GM12878 (cell line): ENCODE data around the gene CCDC127. TPM values are rescaled to one million over a fixed set of nuclear protein-coding genes. Genes with fewer than 3 reads are reported as not detected.

ENCODE experiments used
- ATAC-seq: fragments of 200-7000 bp; cut with Tn5 transposase; 3 replicates; pipeline ENCODE4 v1.9.1; 2020; ENCODE audit warnings: mild to moderate bottlenecking, moderate library complexity
- BruUV-seq: library from RNA; stranded (reverse); fragments of 400-500 nt; replicated peaks from 2 replicates; lab custom pipeline; 2021; lab: Mats Ljungman, UMichigan
- CTCF ChIA-PET: fragments of 300-600 bp; sonication (Branson Sonifier 250); formaldehyde crosslinking; extraction: SDS; loops from one replicate; lab custom pipeline; 2021; ENCODE audit warnings: inconsistent platforms; lab: Yijun Ruan, JAX
- POLR2A ChIA-PET: fragments of 350-600 bp; formaldehyde crosslinking; extraction: SDS; loops from one replicate; lab custom pipeline; 2021; ENCODE audit warnings: inconsistent platforms; lab: Charles Lee
- RAD21 ChIA-PET: fragments of 300-600 bp; sonication (Branson Sonifier 250); formaldehyde crosslinking; loops from one replicate; lab custom pipeline; 2023; ENCODE audit warnings: antibody characterized with exemption; ENCODE audit not compliant: unreplicated experiment; lab: Charles Lee
- SMC1A ChIA-PET: fragments of 300-600 bp; sonication (Branson Sonifier 250); formaldehyde crosslinking; loops from one replicate; lab custom pipeline; 2023; ENCODE audit not compliant: unreplicated experiment, uncharacterized antibody; lab: Charles Lee
- DNase-seq: peaks from one replicate; pipeline ENCODE4 v3.0.0-alpha.2; 2011; ENCODE audit warnings: low read depth, low spot score
- FAIRE-seq: peaks from 3 replicates; lab custom pipeline; 2011; peaks lifted over from hg19 to GRCh38; lab: Jason Lieb, UNC
- H2AFZ ChIP-seq: 2 replicates; pipeline ENCODE4 v1.6.0; 2011; ENCODE audit warnings: low read depth, low read length, control low read depth; ENCODE audit not compliant: control insufficient read depth
- H3K27ac ChIP-seq: 2 replicates; pipeline ENCODE4 v1.5.1; 2011; ENCODE audit warnings: control low read depth; ENCODE audit not compliant: control insufficient read depth, insufficient read depth
- H3K27me3 ChIP-seq, 2 experiments: replicated peaks in 1 of 2; 2 replicates each; pipeline versions ENCODE4 v1.6.0 to v1.6.1; 2011; ENCODE audit warnings: low read length in 1 of 2; ENCODE audit not compliant: control insufficient read depth in 2 of 2, insufficient read depth in 2 of 2
- H3K36me3 ChIP-seq, 2 experiments: 2 replicates each; pipeline ENCODE4 v1.5.1; 2011; ENCODE audit warnings: low read length in 1 of 2; ENCODE audit not compliant: control insufficient read depth in 2 of 2, insufficient read depth in 2 of 2
- H3K4me1 ChIP-seq: 2 replicates; pipeline ENCODE4 v1.6.1; 2011; ENCODE audit warnings: mild to moderate bottlenecking, low read length, moderate library complexity, mixed read lengths; ENCODE audit not compliant: control insufficient read depth, insufficient read depth
- H3K4me2 ChIP-seq: 2 replicates; pipeline ENCODE4 v1.6.0; 2011; ENCODE audit warnings: control low read depth; ENCODE audit not compliant: control insufficient read depth, insufficient read depth
- H3K4me3 ChIP-seq: fragments of 200-600 bp; sonication (generic); 2 replicates; pipeline ENCODE4 v1.5.1; 2016
- H3K79me2 ChIP-seq: 2 replicates; pipeline ENCODE4 v1.6.0; 2011; ENCODE audit warnings: low read length; ENCODE audit not compliant: control insufficient read depth, insufficient read depth
- H3K9ac ChIP-seq: 2 replicates; pipeline ENCODE4 v1.8.0; 2011; ENCODE audit warnings: low read length, control low read depth, mixed read lengths; ENCODE audit not compliant: control insufficient read depth, insufficient read depth
- H3K9me3 ChIP-seq: replicated peaks from 3 replicates; pipeline ENCODE4 v1.5.1; 2011; ENCODE audit warnings: mild to moderate bottlenecking, low read length; ENCODE audit not compliant: control insufficient read depth, insufficient read depth
- H4K20me1 ChIP-seq: 2 replicates; pipeline ENCODE4 v1.6.0; 2011; ENCODE audit not compliant: control insufficient read depth, insufficient read depth
- CBX3 ChIP-seq: fragments of 200-600 bp; sonication (generic); IDR thresholded peaks from 2 replicates; pipeline ENCODE4 v1.6.1; 2016; ENCODE audit warnings: low read depth, borderline replicate concordance
- E2F4 ChIP-seq: IDR thresholded peaks from 2 replicates; pipeline ENCODE4 v1.6.1; 2012; ENCODE audit warnings: low read depth, low read length, improper control_type of control experiment
- KDM1A ChIP-seq: fragments of 200-600 bp; sonication (generic); IDR thresholded peaks from 2 replicates; pipeline ENCODE4 v1.6.1; 2016; ENCODE audit warnings: borderline replicate concordance
- NFYB ChIP-seq: IDR thresholded peaks from 2 replicates; pipeline ENCODE4 v1.6.1; 2011; ENCODE audit warnings: low read depth, mild to moderate bottlenecking, low read length, improper control_type of control experiment, moderate library complexity; ENCODE audit not compliant: insufficient read depth
- PBX3 ChIP-seq: IDR thresholded peaks from 2 replicates; pipeline ENCODE4 v1.6.1; 2011; ENCODE audit warnings: mild to moderate bottlenecking, low read depth, low read length, moderate library complexity; ENCODE audit not compliant: insufficient replicate concordance
- TCF12 ChIP-seq: IDR thresholded peaks from 2 replicates; pipeline ENCODE4 v1.6.1; 2011; ENCODE audit warnings: low read depth, mild to moderate bottlenecking, low read length
- YBX1 ChIP-seq: fragments of 450-650 bp; IDR thresholded peaks from 2 replicates; pipeline ENCODE4 v1.6.1; 2016; ENCODE audit warnings: antibody characterized with exemption
- ZNF274 ChIP-seq: IDR thresholded peaks from one replicate; pipeline ENCODE4 v1.8.0; 2011; ENCODE audit not compliant: insufficient read length, insufficient read depth
- WGBS: methylation state at CpG from one replicate; pipeline ENCODE4 v1.1.6; 2016; ENCODE audit warnings: low lambda C conversion rate; ENCODE audit not compliant: insufficient replicate concordance, insufficient coverage; ENCODE audit errors: missing lambda C conversion rate; 5-methylcytosine and 5-hydroxymethylcytosine counted together
- in situ Hi-C: fragments of 300-500 bp; cut with MboI; formaldehyde crosslinking; loops from 9 replicates; pipeline ENCODE4 v1.14.3; 2018; ENCODE audit warnings: mixed read lengths
- intact Hi-C: fragments of 100-400 bp; cut with micrococcal nuclease; formaldehyde crosslinking; loops from one replicate; pipeline ENCODE4 v1.14.2; 2022; ENCODE audit not compliant: unreplicated experiment
- polyA plus RNA-seq, 11 experiments: library from polyadenylated mRNA; depleted of rRNA in 4 of 11; unstranded in 6 of 11; stranded (reverse) in 5 of 11; fragments of >200 nt; fragmentation: Nextera tagmentation in 4 of 11; fragmentation: Illumina TruSeq in 1 of 11; extraction: Ambion mirVana in 4 of 11; extraction: Trizol in 1 of 11; gene quantifications; 1 replicate in 1 of 11; 2 replicates in 10 of 11; pipeline versions ENCODE4 v1.2.1 to v1.2.3, GENCODE V29; 2011 to 2016; ENCODE audit warnings: inconsistent platforms in 2 of 11, missing spikeins in 2 of 11, low read depth in 1 of 11
- total RNA-seq, 4 experiments: library from RNA; depleted of rRNA in 3 of 4; stranded (reverse); fragments of >200 nt in 3 of 4; fragmentation: Illumina TruSeq in 1 of 4; extraction: Trizol in 1 of 4; gene quantifications; 2 replicates each; pipeline versions ENCODE4 v1.2.1 to v1.2.3, GENCODE V29; 2013 to 2021

CCDC127 gene
- total and polyA plus RNA-seq, 10 of the 15 experiments (the other 5 are each of a cell fraction or from before 2014, with no cell fraction given), result 1.9 to 6.9 (median 2.9) TPM

GRCh38 chr5:159448-160172, 58.3 kb downstream of the CCDC127 start:
- DNase-seq (no peak), FAIRE-seq (no peak), ATAC-seq (no peak)
- H3K9ac ChIP-seq, result no peak overlapping the region
- H2AFZ ChIP-seq, result no peak overlapping the region
- BruUV-seq, result no TSS peak
- intact Hi-C loops, result no loop called here
- 17% methylated on average over 19 of the region's 19 CpGs for WGBS
- H3K4me3 ChIP-seq, result no peak overlapping the region
- ChIA-PET SMC1A (no interaction called here), CTCF (no interaction called here), RAD21 (no interaction called here), POLR2A (no interaction called here)
- no peaks in the 10 kb centered on the region for H3K36me3 ChIP-seq
- in situ Hi-C loops, result no loop called here
- TF ChIP-seq CBX3, result no peak
- no peak for TF ChIP-seq NFYB
- TF ChIP-seq YBX1, result no peak
- no peak for TF ChIP-seq KDM1A
- TF ChIP-seq ZNF274, result no peak
- no peak for TF ChIP-seq E2F4
- no peak for TF ChIP-seq PBX3
- TF ChIP-seq TCF12, result no peak
- H3K4me1 ChIP-seq, result no peaks in the 10 kb centered on the region
- no peaks in the 10 kb centered on the region for H3K79me2 ChIP-seq
- no peaks in the 10 kb centered on the region for H3K27me3 ChIP-seq
- H4K20me1 ChIP-seq, result no peaks in the 10 kb centered on the region
- H3K4me2 ChIP-seq, result no peak overlapping the region
- H3K27ac ChIP-seq, result no peak overlapping the region
- no peaks in the 10 kb centered on the region; the same call in 2 of the 3 replicates for H3K9me3 ChIP-seq
